PC-9 (cell line): Measurements from ENCODE around the gene SAMD14. TPM values are rescaled to one million over a fixed set of nuclear protein-coding genes. Genes with fewer than 3 reads are reported as not detected.
A peak's percentile ranks its signal among the peaks of the same experiment; 100 is the strongest.

Experiments
- BruUV-seq: library from RNA; stranded (reverse); fragments of 400-500 nt; replicated peaks from 2 replicates; lab custom pipeline; 2021; lab: Mats Ljungman, UMichigan
- CTCF ChIA-PET: fragments of 300-600 bp; sonication (Branson Sonifier 250); formaldehyde crosslinking; loops from one replicate; lab custom pipeline; 2022; ENCODE audit warnings: antibody characterized with exemption; lab: Charles Lee
- POLR2A ChIA-PET: fragments of 300-600 bp; sonication (Branson Sonifier 250); formaldehyde crosslinking; loops from one replicate; lab custom pipeline; 2022; ENCODE audit warnings: antibody characterized with exemption; ENCODE audit not compliant: unreplicated experiment; lab: Charles Lee
- DNase-seq, 2 experiments: peaks; one replicate each; pipeline versions ENCODE4 v3.0.0 to v3.0.0-alpha.2; 2015 to 2022; ENCODE audit warnings: mixed read lengths in 1 of 2
- H2AFZ ChIP-seq: fragments of 200-600 bp; sonication (generic); 2 replicates; pipeline ENCODE4 v1.8.1; 2017; ENCODE audit warnings: antibody characterized with exemption
- H3F3A ChIP-seq: fragments of 200-600 bp; sonication (generic); 2 replicates; pipeline ENCODE4 v1.8.1; 2017; ENCODE audit warnings: antibody characterized with exemption, mild to moderate bottlenecking, low read depth; ENCODE audit not compliant: insufficient read depth
- H3K27ac ChIP-seq: fragments of 200-600 bp; sonication (generic); 2 replicates; pipeline ENCODE4 v1.6.1; 2016; ENCODE audit warnings: mixed run types
- H3K27me3 ChIP-seq: fragments of 200-600 bp; sonication (generic); 2 replicates; pipeline ENCODE4 v1.6.1; 2016; ENCODE audit warnings: low read depth, mixed run types; ENCODE audit not compliant: insufficient read depth
- H3K36me3 ChIP-seq: fragments of 200-600 bp; sonication (generic); 2 replicates; pipeline ENCODE4 v1.6.1; 2016; ENCODE audit warnings: low read depth, mixed run types
- H3K4me1 ChIP-seq: fragments of 200-600 bp; sonication (generic); replicated peaks from 2 replicates; pipeline ENCODE4 v1.6.1; 2016; ENCODE audit warnings: mixed run types; ENCODE audit not compliant: insufficient read depth
- H3K4me2 ChIP-seq: fragments of 200-600 bp; sonication (generic); 2 replicates; pipeline ENCODE4 v1.6.1; 2017; ENCODE audit warnings: mixed run types
- H3K4me3 ChIP-seq: fragments of 200-600 bp; sonication (generic); 2 replicates; pipeline ENCODE4 v1.6.1; 2016; ENCODE audit warnings: mixed run types
- H3K79me2 ChIP-seq: fragments of 200-600 bp; sonication (generic); 2 replicates; pipeline ENCODE4 v1.6.1; 2017; ENCODE audit warnings: low read depth, mixed run types
- H3K9me2 ChIP-seq: fragments of 200-600 bp; sonication (generic); 2 replicates; pipeline ENCODE4 v1.8.1; 2017; ENCODE audit warnings: mild to moderate bottlenecking; ENCODE audit not compliant: insufficient read depth
- H3K9me3 ChIP-seq: fragments of 200-600 bp; sonication (generic); 2 replicates; pipeline ENCODE4 v1.8.1; 2016; ENCODE audit warnings: low read depth; ENCODE audit not compliant: insufficient read depth
- H4K20me1 ChIP-seq: fragments of 200-600 bp; sonication (generic); 2 replicates; pipeline ENCODE4 v1.8.1; 2017; ENCODE audit not compliant: insufficient read depth
- EZH2 ChIP-seq: fragments of 200-600 bp; sonication (generic); IDR thresholded peaks from 2 replicates; pipeline ENCODE4 v1.8.0; 2017; ENCODE audit warnings: antibody characterized with exemption, low read depth
- intact Hi-C: fragments of 100-400 bp; cut with micrococcal nuclease; formaldehyde crosslinking; loops from one replicate; pipeline ENCODE4 v1.10.0; 2022; ENCODE audit not compliant: unreplicated experiment
- total RNA-seq: library from RNA; stranded (reverse); gene quantifications from 2 replicates; pipeline ENCODE4 v1.2.3, GENCODE V29; 2021
- TF ChIP-seq, protein P1 (sequence below): fragments of 200-600 bp; sonication (generic); conservative IDR thresholded peaks from 2 replicates; pipeline ENCODE4 v1.6.1; 2017; ENCODE audit warnings: mixed run types, antibody characterized with exemption, mild to moderate bottlenecking, moderate library complexity

Gene SAMD14
- total RNA-seq, 1 experiment from 2014 or later: 0.17 TPM

DNA sequence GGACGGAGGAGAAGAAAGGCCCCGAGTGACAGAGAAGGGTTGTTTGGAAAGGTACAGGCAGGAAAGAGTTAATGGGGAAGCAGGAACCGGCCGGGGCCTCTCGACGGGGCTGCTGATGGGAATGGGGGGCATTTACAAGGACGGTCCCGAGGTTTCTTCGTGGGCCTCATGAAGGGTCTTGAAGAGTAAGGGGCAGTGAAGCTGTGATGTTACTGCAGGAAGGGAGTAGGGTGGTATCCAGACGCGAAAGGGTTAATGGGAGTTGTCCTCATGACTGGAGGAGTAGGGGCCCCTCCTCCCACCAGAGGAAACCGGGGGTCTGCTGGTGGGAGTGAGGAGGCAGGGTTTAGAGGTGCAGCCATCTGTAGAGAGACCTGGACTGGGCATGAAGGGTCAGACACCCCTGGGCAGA, 34.3 kb downstream of the SAMD14 start:
- no peaks in the 10 kb centered on the region for H3K36me3 ChIP-seq
- no peak for DNase-seq
- peak overlapping the region; percentile 95 for H2AFZ ChIP-seq
- H3K4me1 ChIP-seq: peaks cover 24% of the 10 kb centered on the region
- H3K79me2 ChIP-seq: peaks cover 6% of the 10 kb centered on the region; the same call in 1 of the 2 replicates
- POLR2A ChIA-PET: no interaction called here
- H3K9me2 ChIP-seq: no peaks in the 10 kb centered on the region
- no peaks in the 10 kb centered on the region for H3K9me3 ChIP-seq
- intact Hi-C loops: loop anchor here (2.0 to 10.0 kb wide), 4 partner anchors 41 to 379 kb away; partner anchors contain the start of gene RSAD1
- H4K20me1 ChIP-seq: peaks cover 7% of the 10 kb centered on the region
- H3K4me2 ChIP-seq: peak overlapping the region; percentile 94
- no peaks in the 10 kb centered on the region for H3K27me3 ChIP-seq
- CTCF ChIA-PET: no interaction called here
- H3K4me3 ChIP-seq: peak overlapping the region; percentile 88
- no TSS peak for BruUV-seq
- peaks cover 55% of the 10 kb centered on the region for H3F3A ChIP-seq
- TF ChIP-seq, protein P1, sequence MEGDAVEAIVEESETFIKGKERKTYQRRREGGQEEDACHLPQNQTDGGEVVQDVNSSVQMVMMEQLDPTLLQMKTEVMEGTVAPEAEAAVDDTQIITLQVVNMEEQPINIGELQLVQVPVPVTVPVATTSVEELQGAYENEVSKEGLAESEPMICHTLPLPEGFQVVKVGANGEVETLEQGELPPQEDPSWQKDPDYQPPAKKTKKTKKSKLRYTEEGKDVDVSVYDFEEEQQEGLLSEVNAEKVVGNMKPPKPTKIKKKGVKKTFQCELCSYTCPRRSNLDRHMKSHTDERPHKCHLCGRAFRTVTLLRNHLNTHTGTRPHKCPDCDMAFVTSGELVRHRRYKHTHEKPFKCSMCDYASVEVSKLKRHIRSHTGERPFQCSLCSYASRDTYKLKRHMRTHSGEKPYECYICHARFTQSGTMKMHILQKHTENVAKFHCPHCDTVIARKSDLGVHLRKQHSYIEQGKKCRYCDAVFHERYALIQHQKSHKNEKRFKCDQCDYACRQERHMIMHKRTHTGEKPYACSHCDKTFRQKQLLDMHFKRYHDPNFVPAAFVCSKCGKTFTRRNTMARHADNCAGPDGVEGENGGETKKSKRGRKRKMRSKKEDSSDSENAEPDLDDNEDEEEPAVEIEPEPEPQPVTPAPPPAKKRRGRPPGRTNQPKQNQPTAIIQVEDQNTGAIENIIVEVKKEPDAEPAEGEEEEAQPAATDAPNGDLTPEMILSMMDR: no peak
- no peak for TF ChIP-seq EZH2
- no peak overlapping the region for H3K27ac ChIP-seq

DNA sequence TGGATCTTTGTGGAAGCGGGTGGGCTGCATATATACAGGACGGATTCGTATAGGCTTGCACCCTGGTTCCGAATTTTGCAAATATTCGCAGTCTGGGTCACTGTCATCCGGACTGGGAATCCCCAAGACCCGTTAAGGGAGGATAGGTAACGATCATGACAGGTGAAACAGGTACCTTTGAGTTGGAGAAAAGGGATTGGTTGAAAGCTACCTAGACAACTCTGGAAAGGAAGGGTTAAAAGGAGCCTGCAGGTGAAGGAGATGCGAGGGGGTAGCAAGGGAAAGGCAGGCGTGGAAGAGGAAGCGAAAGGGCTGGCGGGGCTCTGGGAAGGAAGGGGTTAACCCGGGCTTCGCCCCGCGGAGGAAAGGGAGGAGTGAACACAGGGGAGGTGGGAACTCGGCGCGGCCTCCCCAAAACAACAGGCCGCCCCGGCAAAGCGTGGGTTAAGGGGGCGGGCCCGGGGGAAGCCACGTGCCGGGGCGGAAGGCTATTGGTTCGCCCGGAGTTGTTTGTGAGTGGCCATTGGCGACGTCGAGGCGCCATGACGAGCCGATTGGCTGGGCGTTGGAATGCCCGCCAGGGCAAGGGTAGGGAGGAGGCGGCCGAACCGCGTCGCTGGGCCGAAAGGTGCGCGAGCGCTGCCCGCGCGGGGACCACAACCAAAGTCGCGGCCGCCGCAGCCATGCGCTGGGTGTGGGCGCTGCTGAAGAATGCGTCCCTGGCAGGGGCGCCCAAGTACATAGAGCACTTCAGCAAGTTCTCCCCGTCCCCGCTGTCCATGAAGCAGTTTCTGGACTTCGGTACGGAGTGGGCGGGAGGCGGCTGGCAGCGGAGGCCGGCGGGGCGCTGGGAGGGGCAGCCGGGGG, 35.0 kb downstream of the SAMD14 start, which contains the start of gene PDK2:
TSS of gene PDK2 (plus strand) at position 599 of the 867 bp plus-strand sequence. CDS start at position 684, 85 bp downstream.
- Histone ChIP-seq H2AFZ (peak within 1 kb of the TSS; percentile 95), H4K20me1 (peaks cover 14% of the 10 kb centered on the region), H3K27me3 (no peaks in the 10 kb centered on the region), H3K4me3 (peak within 1 kb of the TSS; percentile 88), H3K9me2 (no peaks in the 10 kb centered on the region), H3K4me1 (peaks cover 18% of the 10 kb centered on the region), H3F3A (peaks cover 55% of the 10 kb centered on the region), H3K27ac (peak within 1 kb of the TSS; percentile 12; the same call in 1 of the 2 replicates), H3K4me2 (peak within 1 kb of the TSS; percentile 94), H3K79me2 (peaks cover 6% of the 10 kb centered on the region; the same call in 1 of the 2 replicates), H3K9me3 (no peaks in the 10 kb centered on the region), H3K36me3 (peaks cover 3% of the 10 kb centered on the region; the same call in 1 of the 2 replicates)
- intact Hi-C loops: loop anchor here (1.0 to 10.0 kb wide), 6 partner anchors 40 to 380 kb away; partner anchors contain the start of gene RSAD1
- no peak for TF ChIP-seq EZH2
- TF ChIP-seq, protein P1: no peak
- peak; percentile 92 to 97 for DNase-seq
- ChIA-PET CTCF (interaction anchor here (0.7 to 1.6 kb wide), 6 partner anchors 13 to 203 kb away, joined by 3 to 22 read pairs (median 6); partner anchors contain the start of gene ITGA3), POLR2A (no interaction called here)
- BruUV-seq: no TSS peak

DNA sequence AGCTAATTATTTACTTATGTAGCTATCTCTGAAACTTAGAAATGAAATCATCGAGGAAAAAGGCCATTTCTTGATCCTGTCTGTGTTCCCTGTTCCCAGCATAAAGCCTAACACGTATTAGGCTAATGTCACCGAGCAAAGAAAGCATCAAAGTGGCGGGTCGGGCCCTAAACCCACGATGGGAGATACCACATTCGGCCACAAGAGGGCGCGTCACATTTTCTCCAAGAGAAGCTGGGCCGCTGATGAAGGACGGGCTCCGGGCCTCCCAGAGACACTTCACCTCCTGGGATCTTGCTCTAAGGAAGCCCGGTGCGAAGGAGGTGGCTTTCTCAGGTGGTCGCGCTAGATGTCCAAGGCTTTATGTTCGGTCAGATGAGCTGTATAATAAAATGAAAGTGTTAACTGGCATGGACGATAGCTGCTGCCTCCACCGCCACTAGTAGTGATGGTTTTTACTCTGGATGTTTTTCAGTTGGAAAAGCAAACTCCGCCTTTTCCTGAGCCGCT, 35.7 kb downstream of the SAMD14 start:
- peak; percentile 77 to 87 for DNase-seq
- ChIA-PET CTCF (interaction anchor here (0.6 to 1.6 kb wide), 10 partner anchors 14 to 1305 kb away, joined by 3 to 22 read pairs (median 4); partner anchors contain the start of gene ITGA3), POLR2A (interaction anchor here (0.6 kb wide), 1 partner anchor 181 kb away, joined by 7 read pairs; no protein-coding TSS in a partner anchor)
- peak overlapping the region; percentile 12; the same call in 1 of the 2 replicates for H3K27ac ChIP-seq
- peak overlapping the region; percentile 94 for H3K4me2 ChIP-seq
- BruUV-seq: no TSS peak
- peaks cover 55% of the 10 kb centered on the region for H3F3A ChIP-seq
- H4K20me1 ChIP-seq: peaks cover 21% of the 10 kb centered on the region
- no peak for TF ChIP-seq EZH2
- TF ChIP-seq, protein P1: peak; percentile 95
- intact Hi-C loops: loop anchor here (1.0 to 10.0 kb wide), 6 partner anchors 39 to 381 kb away; partner anchors contain the start of gene RSAD1
- peak overlapping the region; percentile 64 for H2AFZ ChIP-seq
- H3K27me3 ChIP-seq: no peaks in the 10 kb centered on the region
- H3K36me3 ChIP-seq: peaks cover 9% of the 10 kb centered on the region
- H3K9me3 ChIP-seq: no peaks in the 10 kb centered on the region
- H3K4me3 ChIP-seq: peak overlapping the region; percentile 88
- peaks cover 14% of the 10 kb centered on the region for H3K4me1 ChIP-seq
- H3K79me2 ChIP-seq: peaks cover 6% of the 10 kb centered on the region; the same call in 1 of the 2 replicates
- no peaks in the 10 kb centered on the region for H3K9me2 ChIP-seq
